SU-DHL-6 (cell line): ENCODE data around the gene EFNA4.

ENCODE experiments used
- H2AFZ ChIP-seq: fragments of 200-600 bp; sonication (generic); 2 replicates; pipeline ENCODE4 v1.6.1; 2014; ENCODE audit warnings: low read depth, mild to moderate bottlenecking, moderate library complexity, mixed read lengths, antibody characterized with exemption, low read length; ENCODE audit not compliant: severe bottlenecking
- H3F3A ChIP-seq: fragments of 200-600 bp; shearing (Covaris generic); 2 replicates; pipeline ENCODE4 v1.6.0; 2016; ENCODE audit warnings: antibody characterized with exemption, mild to moderate bottlenecking; ENCODE audit not compliant: insufficient read depth
- H3K27ac ChIP-seq: fragments of 200-600 bp; sonication (generic); 2 replicates; pipeline ENCODE4 v1.5.1; 2016; ENCODE audit warnings: low read depth, mild to moderate bottlenecking, low read length, moderate library complexity, mixed read lengths
- H3K27me3 ChIP-seq: fragments of 200-600 bp; sonication (generic), shearing (Covaris generic); 2 replicates; pipeline ENCODE4 v1.6.0; 2014; ENCODE audit warnings: mild to moderate bottlenecking, low read length
- H3K36me3 ChIP-seq: fragments of 200-600 bp; sonication (generic); 2 replicates; pipeline ENCODE4 v1.6.1; 2014; ENCODE audit warnings: mild to moderate bottlenecking, low read length, mixed read lengths
- H3K4me2 ChIP-seq: fragments of 300-600, 200-600 bp; shearing (Covaris generic), sonication (generic); 2 replicates; pipeline ENCODE4 v1.6.0; 2014; ENCODE audit warnings: low read length, low read depth, mild to moderate bottlenecking; ENCODE audit not compliant: poor library complexity, severe bottlenecking
- H3K4me3 ChIP-seq: fragments of 200-600 bp; sonication (generic); 2 replicates; pipeline ENCODE4 v1.5.1; 2014; ENCODE audit warnings: antibody characterized with exemption, low read length, mild to moderate bottlenecking, mixed read lengths; ENCODE audit not compliant: insufficient read depth, poor library complexity, severe bottlenecking
- H3K79me2 ChIP-seq: fragments of 200-600 bp; sonication (generic); 2 replicates; pipeline ENCODE4 v1.6.1; 2014; ENCODE audit warnings: mild to moderate bottlenecking, low read length, moderate library complexity; ENCODE audit not compliant: insufficient read depth
- H3K9ac ChIP-seq: fragments of 200-600 bp; sonication (generic); 2 replicates; pipeline ENCODE4 v1.7.0; 2014; ENCODE audit warnings: mild to moderate bottlenecking, low read length
- H3K9me2 ChIP-seq: fragments of 200-600 bp; sonication (generic); replicated peaks from 2 replicates; pipeline ENCODE4 v1.6.1; 2014; ENCODE audit warnings: low read length; ENCODE audit not compliant: insufficient read depth
- H3K9me3 ChIP-seq: fragments of 200-600 bp; sonication (generic); 2 replicates; pipeline ENCODE4 v1.6.1; 2014; ENCODE audit warnings: low read length, mixed read lengths; ENCODE audit not compliant: insufficient read depth
- H4K20me1 ChIP-seq: fragments of 200-600 bp; sonication (generic); 2 replicates; pipeline ENCODE4 v1.6.1; 2014; ENCODE audit warnings: low read depth, mild to moderate bottlenecking, antibody characterized with exemption, low read length, moderate library complexity, mixed read lengths
- EZH2phosphoT487 ChIP-seq: fragments of 200-600 bp; sonication (generic), shearing (Covaris generic); conservative IDR thresholded peaks from 2 replicates; pipeline ENCODE4 v1.6.1; 2018; ENCODE audit warnings: mild to moderate bottlenecking, antibody characterized with exemption, low read length, moderate library complexity, mixed read lengths
- TF ChIP-seq, protein P1 (sequence below): fragments of 200-600 bp; sonication (generic); IDR thresholded peaks from one replicate; pipeline ENCODE4 v1.5.1; 2017; ENCODE audit warnings: antibody characterized with exemption, mild to moderate bottlenecking, low read length, moderate library complexity; ENCODE audit not compliant: insufficient read depth, poor library complexity, severe bottlenecking

EFNA4 gene

DNA sequence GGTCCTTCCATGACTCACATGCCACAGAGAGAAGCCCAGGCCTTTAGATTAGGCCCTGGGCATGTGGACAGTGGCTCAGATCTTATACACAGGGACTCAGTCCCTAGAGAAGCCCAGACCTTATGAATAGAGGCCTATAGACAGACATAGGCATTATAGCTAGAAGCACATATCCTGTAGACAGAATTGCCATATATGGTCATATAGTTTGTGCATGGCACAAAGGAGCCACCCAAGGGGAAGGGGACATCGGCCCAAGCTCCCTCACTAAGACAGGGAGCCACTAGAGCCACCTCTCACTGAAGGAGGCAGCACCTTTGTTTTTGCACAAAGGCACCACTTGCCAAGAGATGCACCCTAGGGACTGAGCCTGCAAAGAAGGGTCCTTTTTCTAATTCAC lies 12.8 kb downstream of the EFNA4 start:
- H3K79me2 ChIP-seq = no peaks in the 10 kb centered on the region
- no peaks in the 10 kb centered on the region for H3K9me3 ChIP-seq
- no peaks in the 10 kb centered on the region for H3K9me2 ChIP-seq
- H3K36me3 ChIP-seq = no peaks in the 10 kb centered on the region
- H3K27me3 ChIP-seq = no peaks in the 10 kb centered on the region
- H2AFZ ChIP-seq = no peak overlapping the region
- H3K4me3 ChIP-seq = no peak overlapping the region
- TF ChIP-seq EZH2phosphoT487 = no peak
- TF ChIP-seq, protein P1, sequence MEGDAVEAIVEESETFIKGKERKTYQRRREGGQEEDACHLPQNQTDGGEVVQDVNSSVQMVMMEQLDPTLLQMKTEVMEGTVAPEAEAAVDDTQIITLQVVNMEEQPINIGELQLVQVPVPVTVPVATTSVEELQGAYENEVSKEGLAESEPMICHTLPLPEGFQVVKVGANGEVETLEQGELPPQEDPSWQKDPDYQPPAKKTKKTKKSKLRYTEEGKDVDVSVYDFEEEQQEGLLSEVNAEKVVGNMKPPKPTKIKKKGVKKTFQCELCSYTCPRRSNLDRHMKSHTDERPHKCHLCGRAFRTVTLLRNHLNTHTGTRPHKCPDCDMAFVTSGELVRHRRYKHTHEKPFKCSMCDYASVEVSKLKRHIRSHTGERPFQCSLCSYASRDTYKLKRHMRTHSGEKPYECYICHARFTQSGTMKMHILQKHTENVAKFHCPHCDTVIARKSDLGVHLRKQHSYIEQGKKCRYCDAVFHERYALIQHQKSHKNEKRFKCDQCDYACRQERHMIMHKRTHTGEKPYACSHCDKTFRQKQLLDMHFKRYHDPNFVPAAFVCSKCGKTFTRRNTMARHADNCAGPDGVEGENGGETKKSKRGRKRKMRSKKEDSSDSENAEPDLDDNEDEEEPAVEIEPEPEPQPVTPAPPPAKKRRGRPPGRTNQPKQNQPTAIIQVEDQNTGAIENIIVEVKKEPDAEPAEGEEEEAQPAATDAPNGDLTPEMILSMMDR = no peak
- H3F3A ChIP-seq = peaks cover 5% of the 10 kb centered on the region; the same call in 1 of the 2 replicates
- H4K20me1 ChIP-seq = no peaks in the 10 kb centered on the region
- no peak overlapping the region for H3K27ac ChIP-seq
- no peak overlapping the region for H3K4me2 ChIP-seq
- no peak overlapping the region for H3K9ac ChIP-seq

DNA sequence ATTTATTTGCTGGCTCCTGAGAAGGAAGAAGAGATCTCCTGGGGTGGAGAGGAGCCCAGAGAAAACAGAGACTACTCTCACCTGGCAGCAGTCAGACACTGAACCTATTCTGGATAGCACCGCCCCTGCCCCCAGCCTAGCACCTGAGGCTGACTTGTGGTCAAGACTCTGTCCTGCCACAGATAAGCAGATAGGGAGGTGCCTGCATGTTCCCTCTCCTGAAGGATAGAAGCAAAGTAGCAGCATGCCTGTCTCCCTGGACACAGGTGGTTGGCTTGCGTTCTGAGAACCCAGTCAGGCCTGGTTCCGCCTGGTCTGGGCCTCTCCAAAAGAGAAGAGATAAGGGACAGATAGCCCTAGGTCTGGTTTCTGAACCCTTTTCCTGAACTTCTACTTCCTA lies 13.8 kb downstream of the EFNA4 start:
- H3K4me3 ChIP-seq = no peak overlapping the region
- H2AFZ ChIP-seq = no peak overlapping the region
- no peaks in the 10 kb centered on the region for H4K20me1 ChIP-seq
- no peak overlapping the region for H3K9ac ChIP-seq
- no peak overlapping the region for H3K4me2 ChIP-seq
- no peaks in the 10 kb centered on the region for H3K36me3 ChIP-seq
- no peaks in the 10 kb centered on the region for H3K27me3 ChIP-seq
- no peaks in the 10 kb centered on the region for H3K79me2 ChIP-seq
- 0 out of 2 replicates have a peak, but pooled peaks cover under 1% of the 10 kb centered on the region for H3F3A ChIP-seq
- no peaks in the 10 kb centered on the region for H3K9me3 ChIP-seq
- H3K27ac ChIP-seq = no peak overlapping the region
- H3K9me2 ChIP-seq = no peaks in the 10 kb centered on the region
- TF ChIP-seq EZH2phosphoT487 = no peak
- TF ChIP-seq, protein P1 = no peak

DNA sequence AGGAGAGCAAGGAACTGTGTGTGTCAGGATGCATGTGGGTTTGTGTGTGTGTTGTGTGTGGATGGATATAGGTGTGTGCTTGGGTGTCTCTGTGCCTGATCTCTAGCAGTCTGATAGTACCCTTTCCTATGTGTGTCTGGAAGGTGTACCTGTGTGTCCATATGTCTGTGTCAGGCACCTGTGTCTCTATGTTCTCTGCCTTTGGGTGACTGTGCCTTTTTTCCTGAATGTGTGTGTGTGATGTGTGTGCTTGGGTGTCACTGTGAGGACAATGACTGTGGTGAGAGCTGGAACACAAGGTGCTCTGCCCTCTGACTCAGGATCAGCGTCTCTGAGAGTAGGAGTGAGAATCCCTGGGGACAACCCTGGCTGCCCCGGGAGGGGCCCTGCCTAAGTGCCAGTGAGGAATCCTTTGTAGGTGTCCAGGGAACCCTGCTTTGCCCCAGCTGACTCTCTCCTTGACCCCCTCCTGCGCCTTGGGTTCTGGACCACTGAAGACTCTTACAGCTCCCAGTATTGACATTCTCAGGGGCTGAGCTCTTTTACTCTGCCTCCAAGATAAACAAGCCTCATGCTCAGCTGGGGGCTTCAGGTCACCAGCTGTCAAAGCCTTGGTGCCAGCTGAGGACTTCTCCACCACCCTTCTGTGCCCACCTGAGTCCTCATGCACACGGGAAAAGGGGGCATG lies 14.4 kb downstream of the EFNA4 start:
- H3K36me3 ChIP-seq = no peaks in the 10 kb centered on the region
- H3K79me2 ChIP-seq = no peaks in the 10 kb centered on the region
- H3F3A ChIP-seq = no peaks in the 10 kb centered on the region
- no peak overlapping the region for H3K9ac ChIP-seq
- H2AFZ ChIP-seq = no peak overlapping the region
- H3K4me3 ChIP-seq = no peak overlapping the region
- H3K4me2 ChIP-seq = no peak overlapping the region
- no peaks in the 10 kb centered on the region for H3K9me3 ChIP-seq
- H4K20me1 ChIP-seq = no peaks in the 10 kb centered on the region
- TF ChIP-seq EZH2phosphoT487 = no peak
- TF ChIP-seq, protein P1 = no peak
- H3K27me3 ChIP-seq = no peaks in the 10 kb centered on the region
- H3K27ac ChIP-seq = no peak overlapping the region
- H3K9me2 ChIP-seq = no peaks in the 10 kb centered on the region
